Esophagus squamous epithelium (tissue), 4 donors: Measurements from ENCODE around the gene PLEKHM1.

Experiments used
- CTCF ChIP-seq, 6 experiments: fragments of 450-650 bp in 4 of 6; fragments of 200-600 bp in 2 of 6; sonication (generic) in 2 of 6; IDR thresholded peaks; one replicate each; pipeline ENCODE4 v1.5.1; 2016 to 2019; ENCODE audit warnings: antibody characterized with exemption in 6 of 6, mild to moderate bottlenecking in 4 of 6, moderate library complexity in 4 of 6
- POLR2A ChIP-seq, 4 donors: fragments of 450-650 bp; IDR thresholded peaks; one replicate each; pipeline ENCODE4 v1.6.1; 2017; ENCODE audit warnings: antibody characterized with exemption in 4 of 4, mild to moderate bottlenecking in 4 of 4, moderate library complexity in 3 of 4

DNA sequence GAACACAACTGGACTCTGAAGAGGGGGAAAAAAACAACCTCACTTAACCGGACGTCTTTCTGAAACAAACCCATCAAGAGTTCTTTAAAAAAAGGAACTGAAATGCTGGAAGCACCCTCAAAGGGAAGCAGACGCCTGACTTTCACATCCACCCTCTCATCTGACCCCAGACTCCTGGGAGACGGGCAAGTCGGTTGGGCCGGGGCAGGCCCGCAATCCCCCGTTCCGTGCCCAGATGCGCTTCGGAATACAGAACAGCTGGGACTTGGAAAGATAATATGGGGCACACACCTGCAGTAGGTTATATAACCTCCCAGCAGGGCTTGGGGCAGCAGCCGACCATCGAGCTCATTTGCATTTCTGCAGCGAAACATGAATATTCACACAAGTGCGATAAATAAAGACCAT is 61.6 kb downstream of the PLEKHM1 start:
- no peak for TF ChIP-seq CTCF (IDR thresholded peaks at IDR 0.05)
- no peak for TF ChIP-seq POLR2A (IDR thresholded peaks at IDR 0.05)
